KOPT-K1 (cell line): ENCODE results near the gene KCNH8.

Experiments used
- H3K27ac ChIP-seq: fragments of 200-600 bp; sonication (generic); 2 replicates; pipeline ENCODE4 v1.5.1; 2016; ENCODE audit warnings: antibody characterized with exemption, mild to moderate bottlenecking, low read depth, low read length; ENCODE audit not compliant: poor library complexity, severe bottlenecking
- H3K36me3 ChIP-seq: fragments of 200-600 bp; sonication (generic); 2 replicates; pipeline ENCODE4 v1.5.1; 2017; ENCODE audit warnings: antibody characterized with exemption, mild to moderate bottlenecking, low read length, moderate library complexity; ENCODE audit not compliant: insufficient read depth
- H3K9me3 ChIP-seq: fragments of 200-600 bp; sonication (generic); 2 replicates; pipeline ENCODE4 v1.5.1; 2017; ENCODE audit warnings: antibody characterized with exemption, low read length, mild to moderate bottlenecking; ENCODE audit not compliant: insufficient read depth, poor library complexity, severe bottlenecking

The KCNH8 gene

GRCh38 chr3:19348500-19348899, 200.2 kb downstream of the KCNH8 start:
- Histone ChIP-seq H3K27ac (no peak overlapping the region), H3K36me3 (no peaks in the 10 kb centered on the region), H3K9me3 (no peaks in the 10 kb centered on the region)

DNA sequence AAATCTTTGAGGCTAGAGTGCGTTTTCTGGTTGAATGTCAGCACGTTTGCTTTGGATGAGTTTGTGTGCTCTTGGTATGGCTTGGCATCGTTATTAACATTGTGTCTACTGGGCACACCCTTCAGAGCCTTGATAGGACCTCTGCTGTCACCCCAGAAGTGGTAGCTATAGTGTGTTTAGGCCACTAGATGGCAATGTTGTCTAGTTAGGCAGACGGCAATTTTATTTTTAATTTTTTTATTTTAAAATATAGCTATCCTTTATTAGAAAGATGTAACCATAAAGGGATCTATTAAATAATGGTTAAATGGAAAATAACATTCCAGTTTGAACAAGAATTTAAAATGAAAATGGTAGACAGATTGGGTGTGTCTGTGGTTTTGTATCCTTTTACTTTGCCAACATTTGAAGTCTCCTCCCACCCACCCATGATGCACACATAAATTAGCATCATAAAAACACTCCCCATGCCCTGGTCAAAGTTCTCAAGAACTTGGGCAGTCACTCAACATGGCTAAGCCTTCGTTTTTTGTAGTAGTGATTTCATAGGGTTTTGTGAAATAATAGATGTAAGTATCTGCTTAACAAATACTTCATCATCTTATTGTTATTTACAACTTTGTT, 200.7 kb downstream of the KCNH8 start:
- Histone ChIP-seq H3K27ac (no peak overlapping the region), H3K9me3 (no peaks in the 10 kb centered on the region), H3K36me3 (no peaks in the 10 kb centered on the region)

GRCh38 chr3:19357947-19358346, 209.6 kb downstream of the KCNH8 start:
- H3K9me3 ChIP-seq, result no peaks in the 10 kb centered on the region
- no peak overlapping the region for H3K27ac ChIP-seq
- no peaks in the 10 kb centered on the region for H3K36me3 ChIP-seq

GRCh38 chr3:19363071-19363470, 214.8 kb downstream of the KCNH8 start:
- no peaks in the 10 kb centered on the region for H3K36me3 ChIP-seq
- H3K9me3 ChIP-seq, result no peaks in the 10 kb centered on the region
- no peak overlapping the region for H3K27ac ChIP-seq

- Histone ChIP-seq H3K27ac (no peak overlapping the region), H3K36me3 (no peaks in the 10 kb centered on the region), H3K9me3 (no peaks in the 10 kb centered on the region)
Observed at GRCh38 chr3:19364148-19364547, 215.8 kb downstream of the KCNH8 start.

- H3K27ac ChIP-seq, result no peak overlapping the region
- no peaks in the 10 kb centered on the region for H3K9me3 ChIP-seq
- no peaks in the 10 kb centered on the region for H3K36me3 ChIP-seq
Observed at GRCh38 chr3:19365471-19365870, 217.2 kb downstream of the KCNH8 start.

DNA sequence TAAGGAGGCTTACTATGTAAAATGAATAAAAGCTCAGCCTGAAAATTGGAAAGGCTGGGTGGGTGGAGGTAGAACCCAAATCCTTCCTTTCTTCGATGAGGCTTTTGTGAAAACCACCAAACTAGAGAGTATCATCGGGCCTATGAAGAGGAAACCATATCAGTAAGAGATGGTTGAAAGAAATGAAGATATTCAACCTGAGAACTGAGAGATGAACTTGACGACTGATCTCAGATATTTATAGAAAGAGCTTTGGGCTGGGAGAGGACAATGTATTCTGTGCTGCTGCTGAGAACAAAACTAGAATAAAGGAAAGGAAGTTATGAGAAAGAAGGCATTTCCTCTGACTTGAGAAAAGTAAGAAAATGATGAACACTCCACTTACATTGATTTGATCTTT, 236.6 kb downstream of the KCNH8 start:
- Histone ChIP-seq H3K36me3 (no peaks in the 10 kb centered on the region), H3K27ac (no peak overlapping the region), H3K9me3 (no peaks in the 10 kb centered on the region)

GRCh38 chr3:19392150-19392549, 243.8 kb downstream of the KCNH8 start:
- H3K36me3 ChIP-seq, result no peaks in the 10 kb centered on the region
- no peak overlapping the region for H3K27ac ChIP-seq
- H3K9me3 ChIP-seq, result no peaks in the 10 kb centered on the region

DNA sequence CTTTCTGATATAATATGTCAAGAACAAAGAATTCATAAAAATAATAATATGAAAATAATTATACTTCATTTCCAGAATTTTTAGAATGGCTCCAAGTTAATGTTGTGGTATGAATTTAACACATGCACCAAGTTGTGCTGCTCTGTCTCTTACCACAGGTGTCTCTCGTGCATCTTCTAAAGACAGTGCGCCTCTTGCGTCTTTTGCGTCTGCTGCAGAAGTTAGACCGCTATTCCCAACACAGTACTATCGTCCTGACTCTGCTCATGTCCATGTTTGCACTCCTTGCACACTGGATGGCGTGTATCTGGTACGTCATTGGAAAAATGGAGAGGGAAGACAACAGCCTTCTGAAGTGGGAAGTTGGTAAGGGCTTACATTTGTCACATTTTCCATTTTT, 246.6 kb downstream of the KCNH8 start:
- no peak overlapping the region for H3K27ac ChIP-seq
- H3K9me3 ChIP-seq, result no peaks in the 10 kb centered on the region

GRCh38 chr3:19396726-19397125, 248.4 kb downstream of the KCNH8 start:
- Histone ChIP-seq H3K9me3 (no peaks in the 10 kb centered on the region), H3K27ac (no peak overlapping the region), H3K36me3 (no peaks in the 10 kb centered on the region)

More for the DNA sequence above, 246.6 kb downstream of the KCNH8 start:
- H3K36me3 ChIP-seq, result no peaks in the 10 kb centered on the region

DNA sequence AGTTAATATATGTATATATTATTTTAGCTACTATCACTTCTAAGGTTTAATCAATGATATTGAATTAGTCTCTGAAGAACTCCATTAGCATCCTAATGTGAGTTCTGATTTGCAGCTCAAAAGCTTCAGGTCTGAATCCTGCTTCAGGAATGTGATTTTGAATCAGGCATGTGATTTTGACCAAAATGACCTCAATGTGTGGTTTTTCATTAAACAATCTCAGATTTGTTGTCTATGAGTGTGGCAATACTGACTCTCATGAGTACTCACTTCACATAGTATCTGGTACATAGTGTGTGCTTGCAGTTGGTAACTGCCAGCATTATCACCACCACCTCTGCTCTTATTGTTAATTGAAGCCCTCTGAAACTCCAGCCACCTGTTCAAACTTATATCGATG, 251.0 kb downstream of the KCNH8 start:
- Histone ChIP-seq H3K9me3 (no peaks in the 10 kb centered on the region), H3K36me3 (no peaks in the 10 kb centered on the region), H3K27ac (no peak overlapping the region)

- Histone ChIP-seq H3K27ac (no peak overlapping the region), H3K36me3 (no peaks in the 10 kb centered on the region), H3K9me3 (no peaks in the 10 kb centered on the region)
Observed at GRCh38 chr3:19399836-19400235, 251.5 kb downstream of the KCNH8 start.

GRCh38 chr3:19420159-19420558, 271.8 kb downstream of the KCNH8 start:
- Histone ChIP-seq H3K27ac (no peak overlapping the region), H3K9me3 (no peaks in the 10 kb centered on the region)

GRCh38 chr3:19425825-19426224, 277.5 kb downstream of the KCNH8 start:
- H3K27ac ChIP-seq, result no peak overlapping the region
- H3K9me3 ChIP-seq, result no peaks in the 10 kb centered on the region
- no peaks in the 10 kb centered on the region for H3K36me3 ChIP-seq

More at GRCh38 chr3:19420159-19420558, 271.8 kb downstream of the KCNH8 start:
- H3K36me3 ChIP-seq, result no peaks in the 10 kb centered on the region

DNA sequence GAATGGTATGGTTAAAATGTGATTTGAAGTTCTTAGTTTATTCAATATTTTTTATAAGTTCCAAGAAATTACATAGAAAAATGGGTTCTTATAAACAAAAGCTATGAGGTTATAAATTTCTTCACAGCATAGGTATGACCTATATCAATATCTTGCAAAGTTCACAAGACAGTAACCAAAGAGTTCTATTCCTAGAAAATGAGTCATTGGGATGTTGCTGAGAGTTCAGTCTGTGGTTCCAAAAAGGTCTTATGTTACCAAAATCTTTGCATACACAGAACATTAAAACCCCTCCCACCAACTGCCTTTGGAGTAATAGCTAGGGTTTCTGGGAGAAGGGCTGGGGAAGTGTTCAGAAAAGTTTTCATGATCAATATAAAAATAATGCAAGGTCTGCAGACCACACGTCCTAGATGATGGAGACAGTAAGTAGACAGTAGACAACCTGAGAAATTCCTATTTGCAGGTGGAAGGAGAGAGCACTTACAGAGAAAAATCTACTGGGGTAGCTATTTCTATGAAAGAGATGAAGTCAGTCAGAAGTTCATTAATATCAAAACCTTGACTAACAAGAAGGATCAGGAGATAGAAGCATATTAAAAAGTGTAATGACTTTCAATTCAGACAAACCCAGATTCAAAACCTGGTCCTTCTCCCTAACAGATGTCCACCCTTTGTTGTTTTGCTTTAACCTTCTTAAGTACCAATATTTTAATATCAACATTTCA, 279.3 kb downstream of the KCNH8 start:
- no peaks in the 10 kb centered on the region for H3K9me3 ChIP-seq
- no peaks in the 10 kb centered on the region for H3K36me3 ChIP-seq
- no peak overlapping the region for H3K27ac ChIP-seq

- Histone ChIP-seq H3K27ac (no peak overlapping the region), H3K36me3 (no peaks in the 10 kb centered on the region), H3K9me3 (no peaks in the 10 kb centered on the region)
Observed at GRCh38 chr3:19428729-19429128, 280.4 kb downstream of the KCNH8 start.
